HG02623 (cell line): ENCODE results near the gene CATSPERD.

Experiments used
- ATAC-seq: cut with Tn5 transposase; IDR thresholded peaks from one replicate; pipeline ENCODE4 v1.9.1; 2021; ENCODE audit warnings: moderate library complexity; ENCODE audit not compliant: unreplicated experiment

CATSPERD gene

DNA sequence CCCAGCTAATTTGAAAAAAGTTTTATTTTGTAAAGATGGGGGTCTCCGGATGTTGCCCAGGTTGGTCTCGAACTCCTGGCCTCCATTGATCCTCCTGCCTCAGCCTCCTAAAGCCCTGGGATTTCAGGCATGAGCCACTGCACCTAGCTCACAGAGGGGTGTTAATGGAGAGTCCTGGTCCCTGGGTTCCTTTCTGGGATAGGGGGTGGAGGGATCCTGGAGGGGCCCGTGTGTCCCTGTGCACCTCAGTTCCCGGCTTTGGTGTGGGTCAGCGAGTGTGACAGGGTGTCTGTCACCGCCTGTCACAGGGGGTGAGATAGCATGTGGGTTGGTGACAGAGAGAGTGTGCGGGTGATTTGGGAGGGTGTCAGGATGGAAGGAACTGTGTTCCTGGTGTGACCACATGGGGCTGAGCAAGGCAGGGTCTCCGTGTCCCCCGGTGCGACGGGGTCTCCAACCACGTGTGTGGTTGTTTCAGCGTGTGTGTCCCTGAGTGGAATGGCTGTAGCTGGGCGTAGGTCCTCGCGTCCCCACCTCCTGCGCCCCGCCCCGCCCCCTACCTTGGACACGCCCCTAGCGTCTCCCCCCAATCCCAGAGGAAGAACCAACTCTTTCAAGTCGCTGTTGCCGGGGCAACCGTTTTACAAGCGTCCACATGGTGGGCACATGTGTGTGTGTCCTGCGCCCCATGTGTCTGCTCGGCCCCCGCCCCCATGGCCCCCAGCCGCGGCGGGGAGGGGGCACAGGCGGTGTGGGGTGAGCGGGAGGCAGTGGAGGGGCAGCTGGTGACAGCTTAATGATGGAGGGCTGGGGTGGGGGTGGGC lies 81.6 kb downstream of the CATSPERD start:
- ATAC-seq: no peak

DNA sequence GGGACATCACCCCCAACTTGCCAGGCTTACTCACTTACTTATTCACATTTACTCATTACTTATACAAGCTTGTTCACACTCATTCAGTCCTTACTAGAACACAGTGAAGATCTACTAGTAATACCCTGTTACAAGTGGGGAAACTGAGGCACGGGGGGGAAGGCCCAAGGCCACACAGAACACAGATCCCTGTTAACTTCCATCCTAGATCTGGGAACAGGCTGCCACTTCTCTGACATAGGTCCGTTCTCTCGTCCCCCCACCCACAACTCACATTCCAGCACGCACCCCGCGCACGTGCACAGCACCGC lies 83.0 kb downstream of the CATSPERD start:
- no peak for ATAC-seq

DNA sequence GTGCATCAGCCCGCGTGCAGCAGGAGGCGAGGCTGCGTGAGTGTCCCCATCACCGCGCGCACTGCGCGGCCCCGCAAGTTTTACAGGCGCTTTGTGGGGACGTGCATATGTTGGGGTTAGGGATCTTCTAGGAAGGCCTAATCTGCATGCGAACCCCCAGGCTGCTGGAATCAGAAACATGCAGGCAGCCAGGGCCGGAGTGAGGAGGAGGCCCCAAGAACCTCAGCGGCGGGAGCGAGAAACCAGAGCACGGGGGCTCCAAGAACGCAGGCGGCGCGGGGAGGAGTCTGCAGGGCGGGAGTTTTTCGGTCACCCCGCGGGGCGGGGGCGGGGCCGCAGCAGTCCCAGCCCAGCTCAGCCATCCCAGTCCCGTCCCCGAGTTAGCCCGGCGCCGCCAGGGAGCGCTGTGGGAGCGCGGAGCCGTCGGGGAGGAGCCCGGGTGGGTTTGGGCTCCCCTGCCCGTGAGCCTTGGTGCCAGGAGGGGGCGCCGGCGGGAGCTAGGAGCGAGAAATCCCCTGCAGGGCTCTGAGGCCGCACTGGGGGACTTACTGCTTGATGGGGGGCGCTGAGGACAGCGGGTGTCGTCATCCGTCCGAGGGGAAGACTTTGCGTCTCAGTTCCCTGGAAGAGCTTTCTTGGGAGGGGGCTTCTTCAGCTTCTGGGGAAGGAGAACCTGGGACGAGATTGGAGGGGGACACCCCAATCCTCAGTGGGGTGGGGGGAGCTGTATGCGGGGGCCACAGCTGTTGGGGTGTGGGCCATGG lies 83.5 kb downstream of the CATSPERD start:
- peak; percentile 60 for ATAC-seq

DNA sequence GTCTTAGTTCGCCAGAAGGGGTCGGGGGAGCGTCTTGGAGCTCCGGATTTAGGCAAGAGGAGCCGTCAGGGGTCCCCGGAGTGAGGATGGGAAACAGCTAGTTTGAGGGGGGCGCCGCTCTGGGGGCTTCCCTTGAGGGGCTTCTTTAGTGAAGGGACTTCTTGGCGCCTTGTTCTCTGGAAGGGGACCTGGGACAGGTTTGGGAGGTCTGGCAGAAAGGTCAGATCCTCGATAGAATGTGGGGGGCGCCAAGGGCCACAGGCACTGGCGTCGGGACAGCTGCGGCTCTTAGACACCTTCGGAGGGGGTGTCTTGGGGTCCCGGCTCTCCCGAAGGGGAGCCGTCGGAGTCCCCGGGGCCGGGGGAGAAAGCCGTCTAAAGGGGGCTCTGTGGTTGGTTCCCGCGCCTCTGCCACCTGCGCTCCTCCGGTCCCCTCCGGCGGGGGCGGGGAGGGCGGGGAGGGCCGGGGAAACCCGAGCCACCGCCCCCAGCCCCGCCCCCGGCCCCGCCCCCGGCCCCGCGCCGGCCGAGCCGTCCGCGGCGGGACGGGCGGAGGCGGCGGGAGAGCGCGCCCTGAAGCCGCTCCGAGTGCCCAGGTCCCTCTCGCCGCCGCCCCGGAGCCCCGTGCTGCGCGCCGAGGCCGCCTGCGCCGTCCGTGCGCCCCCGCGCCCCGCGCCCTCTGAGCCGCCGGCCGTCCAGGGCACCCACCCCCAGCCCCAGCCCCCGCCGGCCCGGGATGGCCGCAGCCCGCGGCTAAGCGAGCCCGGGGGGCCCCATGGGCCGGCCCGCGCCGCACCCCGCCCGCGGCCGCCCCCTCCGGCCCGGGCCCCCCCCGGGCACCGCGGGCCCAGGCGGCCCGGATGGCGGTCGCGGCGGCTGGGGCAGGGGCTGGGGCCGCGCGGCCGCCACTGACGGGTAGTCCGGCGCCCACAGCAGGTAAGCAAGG lies 84.4 kb downstream of the CATSPERD start, which contains the start of gene NRTN:
NRTN (plus strand) TSS at position 552 of the 946 bp plus-strand sequence. CDS start 19,099 bp downstream, outside the sequence.
- no peak for ATAC-seq

DNA sequence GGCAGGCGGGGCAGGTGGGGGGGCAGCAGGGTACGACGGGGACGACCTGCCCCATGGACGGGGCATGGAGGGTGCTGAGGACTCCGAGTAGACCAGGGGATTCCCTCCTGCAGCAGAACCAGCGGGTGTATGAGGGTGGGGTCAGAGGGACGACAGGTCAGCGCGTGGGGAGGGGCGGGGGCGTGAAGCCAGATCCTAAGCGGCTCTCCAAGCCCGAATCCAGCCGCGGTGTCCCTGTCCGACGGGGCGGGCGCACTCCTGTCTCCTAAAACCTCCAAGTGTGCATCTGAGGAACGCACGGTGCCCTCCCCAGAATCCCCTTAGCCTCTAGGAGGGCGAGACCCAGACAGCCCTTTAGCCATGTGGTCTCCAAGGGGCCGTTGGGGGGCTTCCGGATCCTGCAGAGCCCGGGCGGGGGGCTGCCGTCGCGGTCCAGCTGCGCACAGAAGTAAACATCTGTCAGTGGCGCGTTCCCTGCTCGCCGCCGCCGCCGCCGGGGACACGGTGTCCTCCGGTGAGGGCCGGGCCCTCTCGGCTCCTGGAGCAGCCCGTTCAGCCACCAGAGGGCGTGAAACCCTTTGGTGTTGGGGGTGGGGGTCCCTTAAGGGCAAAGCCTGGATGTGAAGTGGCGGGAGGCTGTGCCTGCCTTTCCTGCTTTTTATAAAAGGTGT lies 85.2 kb downstream of the CATSPERD start:
- no peak for ATAC-seq

DNA sequence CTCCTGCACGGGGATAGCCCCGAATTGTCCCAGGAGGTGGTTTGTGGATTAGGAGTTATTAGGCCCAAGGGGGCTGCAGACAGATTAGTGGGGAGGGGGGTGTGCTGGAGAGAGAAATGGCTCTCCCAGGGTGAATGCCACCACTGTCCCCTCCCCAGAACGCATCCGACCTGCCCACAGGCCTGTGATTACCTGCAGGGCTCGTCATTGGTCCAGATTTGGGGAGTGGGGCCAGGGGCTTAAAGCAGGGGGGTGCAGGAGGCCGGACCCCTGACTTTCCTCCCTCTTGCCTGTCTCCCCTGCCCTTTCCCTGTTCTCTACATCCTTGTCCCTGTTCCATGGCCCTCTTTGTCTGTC lies 85.7 kb downstream of the CATSPERD start:
- ATAC-seq: no peak

DNA sequence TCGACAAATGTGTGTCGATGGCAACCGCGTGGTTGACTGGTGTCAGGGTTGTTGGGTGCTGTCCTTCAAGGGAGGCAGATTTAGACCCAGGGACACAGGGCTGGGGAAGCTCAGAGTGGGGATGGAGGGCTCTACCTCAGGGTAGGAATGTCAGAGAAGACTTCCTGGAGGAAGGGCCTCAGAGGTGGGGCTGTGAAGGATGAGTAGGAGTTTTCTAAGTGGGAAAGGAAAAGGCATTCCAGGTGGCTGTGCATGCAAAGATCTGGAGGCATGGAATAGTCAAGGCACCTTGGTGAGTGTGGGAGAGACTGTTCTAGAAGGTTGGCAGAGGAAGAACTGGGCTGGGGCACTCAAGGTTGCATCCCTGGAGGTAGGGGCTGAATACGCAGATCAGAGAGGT lies 86.5 kb downstream of the CATSPERD start:
- no peak for ATAC-seq

DNA sequence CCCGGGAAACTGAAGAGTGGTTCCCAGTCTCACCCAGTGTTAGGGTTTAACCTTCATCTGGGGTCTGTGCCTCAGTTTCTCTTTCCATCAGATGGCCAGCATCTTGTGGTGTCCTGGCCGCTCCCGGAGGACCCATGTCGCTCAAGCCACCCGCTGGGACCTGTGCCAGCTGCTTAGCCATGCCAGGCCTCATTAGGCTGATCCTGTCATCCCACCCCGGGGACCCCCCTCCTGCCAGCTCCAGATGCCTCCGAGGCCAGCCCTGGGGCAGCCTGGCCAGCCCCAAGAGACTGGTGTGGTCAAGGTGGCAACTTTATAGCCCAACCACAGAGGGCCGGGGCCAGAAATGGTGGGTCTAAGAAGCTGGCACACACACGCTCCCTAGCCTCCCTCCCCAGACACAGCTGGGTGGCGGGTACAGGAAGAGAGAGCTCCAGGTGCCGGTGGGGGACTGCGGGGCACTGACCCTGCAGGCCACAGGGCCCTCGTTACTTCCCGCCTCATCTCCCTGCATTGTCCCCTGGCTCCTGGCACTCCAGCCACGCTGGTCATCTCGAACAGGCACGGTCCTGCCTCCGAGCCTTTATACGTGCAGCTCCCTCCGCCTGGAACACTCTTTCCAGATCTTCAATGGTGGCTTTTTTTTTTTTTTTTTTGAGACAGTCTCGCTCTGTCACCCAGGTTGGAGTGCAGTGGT lies 87.8 kb downstream of the CATSPERD start:
- ATAC-seq: no peak

DNA sequence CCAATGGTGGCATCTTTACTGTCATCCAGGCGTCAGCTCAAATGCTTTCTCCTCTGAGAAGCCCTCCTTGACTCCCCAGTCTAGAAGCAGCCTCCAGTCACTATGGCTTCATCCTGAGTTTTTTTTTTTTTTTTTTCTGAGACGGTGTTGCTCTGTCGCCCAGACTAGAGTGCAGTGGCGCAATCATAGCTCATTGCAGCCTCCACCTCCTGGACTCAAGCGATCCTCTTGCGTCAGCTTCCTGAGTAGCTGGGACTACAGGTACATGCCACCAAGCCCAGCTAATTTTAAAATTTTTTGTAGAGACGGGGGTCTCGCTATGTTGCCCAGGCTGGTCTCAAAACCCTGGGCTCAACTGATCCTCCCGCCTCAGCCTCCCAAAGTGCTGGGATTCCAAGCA lies 88.6 kb downstream of the CATSPERD start:
- ATAC-seq: no peak

DNA sequence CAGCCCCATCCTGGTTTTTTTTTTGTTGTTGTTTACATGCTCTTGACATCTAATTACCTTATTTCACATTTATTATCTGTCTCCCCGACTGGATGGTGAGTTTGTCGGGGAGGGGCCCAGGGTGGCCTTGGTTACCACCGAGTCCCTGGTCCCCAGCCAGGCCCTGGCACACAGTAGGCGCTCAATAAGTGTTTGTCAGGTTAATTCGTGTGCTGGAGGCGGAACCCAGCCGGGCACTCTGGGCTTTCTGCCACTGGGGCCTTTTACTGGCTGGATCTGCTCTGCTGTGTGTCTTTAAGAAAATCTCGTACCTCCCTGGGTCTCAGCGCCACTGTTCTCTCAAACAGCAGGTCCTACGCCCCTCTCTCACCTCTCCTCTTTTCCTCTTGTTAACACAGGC lies 89.0 kb downstream of the CATSPERD start:
- no peak for ATAC-seq

DNA sequence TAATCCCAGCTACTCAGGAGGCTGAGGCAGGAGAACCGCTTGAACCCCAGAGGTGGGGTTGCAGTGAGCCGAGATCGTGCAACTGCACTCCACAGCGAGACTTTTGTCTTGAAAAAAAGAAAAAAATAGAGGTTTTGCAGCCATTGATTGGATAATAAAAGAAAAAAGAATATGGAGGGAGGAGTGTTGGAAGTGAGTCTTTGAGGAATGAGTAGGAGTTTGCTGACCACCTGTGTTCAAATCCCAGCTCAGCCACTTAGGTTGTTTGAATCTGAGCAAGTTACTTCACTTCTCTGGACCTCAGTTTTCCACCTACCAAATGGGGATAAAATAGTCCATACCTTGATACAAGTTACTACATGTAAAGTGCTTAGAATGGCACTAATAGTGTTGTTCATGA lies 90.7 kb downstream of the CATSPERD start:
- no peak for ATAC-seq

DNA sequence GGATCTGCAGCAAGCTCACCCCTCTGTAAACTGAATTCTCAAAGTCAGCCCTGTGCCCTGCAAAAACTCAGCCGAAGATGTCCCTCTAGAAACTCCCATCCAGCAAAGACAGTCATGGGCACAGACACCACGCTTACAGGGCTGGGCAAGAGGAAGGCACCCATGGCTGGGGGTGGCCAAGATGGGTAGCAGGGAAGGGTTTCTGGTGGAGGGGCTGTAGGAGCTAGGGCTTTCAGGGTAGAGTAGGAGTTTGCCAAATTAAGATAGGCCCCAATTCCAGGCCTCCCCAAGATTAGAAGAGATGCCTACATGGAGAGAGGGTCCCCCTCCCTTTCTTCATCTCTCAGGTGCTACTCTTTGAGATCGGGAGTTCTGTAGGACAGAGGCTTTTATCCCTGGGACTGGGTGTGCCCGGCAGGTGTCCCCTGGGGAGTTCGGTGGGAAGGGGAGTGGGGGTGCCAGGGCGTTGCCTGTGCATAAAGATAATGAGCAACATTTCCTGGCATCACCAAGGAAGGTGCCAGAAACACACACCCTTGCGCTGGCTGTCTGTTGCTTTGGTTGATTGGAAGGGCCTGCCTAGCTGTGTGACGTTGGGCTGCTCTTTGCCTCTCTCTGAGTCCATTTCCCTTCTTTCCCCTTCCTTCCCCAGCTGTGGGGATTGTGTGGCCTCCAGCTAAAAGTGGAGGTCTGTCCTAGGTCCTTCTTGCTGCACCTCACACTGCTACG lies 93.8 kb downstream of the CATSPERD start:
- ATAC-seq: no peak

DNA sequence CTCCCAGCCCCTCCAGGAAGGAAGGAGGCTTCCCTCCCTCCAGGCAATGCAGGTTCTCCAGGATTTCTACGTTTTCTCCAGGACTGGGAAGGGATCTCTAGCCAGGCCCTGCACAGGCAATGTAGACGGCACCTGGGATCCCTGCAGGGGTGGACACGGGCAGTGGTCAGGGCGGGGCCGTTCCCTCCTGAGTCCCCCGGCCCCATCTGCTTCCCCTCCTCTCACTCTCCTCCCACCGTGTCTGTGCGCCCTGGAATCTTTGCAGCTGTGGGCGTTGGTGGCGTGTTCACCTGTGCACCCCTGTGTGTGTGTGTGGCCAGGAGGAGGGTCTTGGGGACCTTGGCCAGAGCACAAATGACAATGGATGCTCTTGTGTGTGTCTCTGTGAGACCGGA lies 94.4 kb downstream of the CATSPERD start:
- no peak for ATAC-seq

DNA sequence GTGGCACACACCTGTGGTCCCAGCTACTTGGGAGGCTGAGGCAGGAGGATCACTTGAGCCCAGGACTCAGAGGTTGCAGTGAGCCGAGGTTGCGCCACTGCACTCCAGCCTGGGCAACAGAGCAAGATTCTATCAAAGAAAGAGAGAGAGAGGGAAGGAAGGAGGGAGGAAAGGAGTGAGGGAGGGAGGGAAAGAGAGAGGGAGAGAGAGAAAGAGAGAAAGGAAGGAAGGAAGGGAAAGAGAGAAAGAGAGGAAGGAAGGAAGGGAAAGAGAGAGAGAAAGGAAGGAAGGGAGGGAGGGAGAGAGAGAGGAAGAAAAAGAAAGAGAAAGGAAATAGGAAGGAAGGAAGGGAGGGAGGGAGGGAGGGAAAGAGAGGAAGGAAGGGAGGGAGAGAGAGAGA lies 96.8 kb downstream of the CATSPERD start:
- ATAC-seq: no peak

DNA sequence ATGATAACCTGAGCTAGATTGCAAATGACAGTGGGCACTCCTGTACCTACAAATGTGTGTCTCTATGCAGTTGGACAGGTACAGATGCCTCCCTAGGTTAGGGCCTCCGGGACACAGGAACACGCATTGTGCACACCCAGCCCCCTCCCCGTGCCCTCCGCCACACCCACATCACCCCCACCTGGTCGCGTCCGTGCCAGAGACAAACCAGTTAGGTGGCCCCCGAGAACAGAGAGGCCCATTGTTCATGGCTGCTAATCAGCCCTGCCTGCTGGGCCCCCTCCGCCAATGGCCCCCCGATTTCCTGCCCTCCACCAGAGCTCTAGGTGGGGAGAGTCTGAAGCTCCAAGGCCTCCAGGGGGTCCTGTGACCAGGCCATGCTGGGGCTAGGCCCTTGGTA lies 98.2 kb downstream of the CATSPERD start:
- ATAC-seq: no peak

DNA sequence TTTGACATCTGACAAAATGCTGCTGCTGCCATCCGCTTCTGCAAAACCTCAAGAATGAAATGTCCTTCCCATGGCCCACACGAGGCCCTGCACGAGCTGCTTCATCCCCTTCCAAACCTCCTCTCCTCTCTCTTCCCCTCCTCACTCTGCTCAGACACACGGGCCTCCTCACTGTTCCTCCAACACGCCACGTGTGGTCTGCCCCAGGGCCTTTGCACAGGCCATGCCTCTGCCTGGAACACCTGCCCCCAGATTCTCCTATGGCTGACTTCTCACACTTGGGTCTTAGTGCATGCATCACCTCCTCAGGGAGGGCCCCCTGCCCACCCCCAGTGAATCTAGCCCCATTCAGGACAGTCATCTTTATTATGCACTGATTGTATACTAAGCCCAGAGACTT lies 100.3 kb downstream of the CATSPERD start:
- ATAC-seq: no peak

DNA sequence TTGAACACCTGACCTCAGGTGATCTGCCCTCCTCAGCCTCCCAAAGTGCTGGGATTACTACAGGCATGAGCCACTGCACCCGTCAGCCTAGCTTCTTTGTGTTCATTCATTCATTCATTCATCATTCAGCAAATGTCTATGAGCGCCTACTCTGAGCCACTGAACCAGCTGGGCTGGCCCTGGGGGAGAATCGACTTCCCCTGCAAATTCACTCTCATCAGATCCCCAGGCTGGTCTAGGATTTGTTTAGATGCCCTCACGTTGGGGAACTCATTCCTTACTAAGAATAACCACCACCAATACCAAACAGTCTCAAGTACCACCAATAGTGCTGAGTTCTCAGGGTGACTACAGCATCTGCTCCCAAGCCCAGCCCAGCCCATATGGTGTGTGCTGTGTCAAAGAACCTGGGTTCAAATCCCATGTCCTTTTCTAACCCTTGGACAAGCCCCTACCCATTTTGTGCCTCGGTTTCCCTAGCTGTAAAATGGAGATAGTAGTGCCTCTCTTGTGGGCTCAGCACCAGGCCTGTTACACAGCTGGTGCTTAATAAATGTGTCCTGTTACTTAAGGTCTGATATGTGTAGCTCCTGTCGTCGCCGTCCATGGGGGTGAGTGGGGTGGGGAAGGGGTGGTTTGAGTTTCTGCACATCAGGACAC lies 101.2 kb downstream of the CATSPERD start:
- ATAC-seq: no peak

DNA sequence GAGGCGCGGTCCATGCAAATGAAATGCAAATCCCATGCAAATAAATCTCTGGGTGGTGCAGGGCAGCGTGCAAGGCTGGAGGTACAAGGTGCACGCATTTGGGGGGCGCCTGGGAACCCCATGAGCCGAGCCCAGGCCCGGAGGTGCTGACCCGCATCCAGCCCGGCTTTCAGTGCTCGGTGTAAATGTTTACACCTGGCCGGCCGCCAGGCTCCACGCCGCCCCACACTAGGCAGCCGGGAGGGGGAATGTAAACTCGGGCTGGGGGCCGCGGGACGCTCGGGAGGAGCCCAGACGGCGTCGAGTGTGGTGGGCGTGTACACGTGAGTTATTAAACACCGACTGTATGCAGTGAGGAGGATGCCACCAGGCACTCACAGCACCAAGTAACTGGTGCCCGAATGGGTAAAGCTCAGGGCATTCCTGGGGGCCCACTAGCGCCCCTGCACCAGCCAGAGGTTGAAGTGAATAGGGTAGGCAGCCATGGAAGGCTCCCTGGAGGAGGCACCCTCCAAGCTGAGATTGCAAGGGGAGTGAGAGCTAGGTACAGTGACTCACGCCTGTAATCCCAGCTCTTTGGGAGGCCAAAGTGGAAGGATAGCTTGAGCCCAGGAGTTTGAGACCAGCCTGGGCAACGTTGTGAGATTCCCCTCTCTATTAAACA lies 101.9 kb downstream of the CATSPERD start:
- no peak for ATAC-seq
